ENCODE measurements around the gene IGFLR1. TPM values are rescaled to one million over a fixed set of nuclear protein-coding genes. Genes with fewer than 3 reads are reported as not detected.

Gene IGFLR1
- total and polyA plus RNA-seq, 4 donors = 7.0 to 59.7 (median 31.2) TPM

DNA sequence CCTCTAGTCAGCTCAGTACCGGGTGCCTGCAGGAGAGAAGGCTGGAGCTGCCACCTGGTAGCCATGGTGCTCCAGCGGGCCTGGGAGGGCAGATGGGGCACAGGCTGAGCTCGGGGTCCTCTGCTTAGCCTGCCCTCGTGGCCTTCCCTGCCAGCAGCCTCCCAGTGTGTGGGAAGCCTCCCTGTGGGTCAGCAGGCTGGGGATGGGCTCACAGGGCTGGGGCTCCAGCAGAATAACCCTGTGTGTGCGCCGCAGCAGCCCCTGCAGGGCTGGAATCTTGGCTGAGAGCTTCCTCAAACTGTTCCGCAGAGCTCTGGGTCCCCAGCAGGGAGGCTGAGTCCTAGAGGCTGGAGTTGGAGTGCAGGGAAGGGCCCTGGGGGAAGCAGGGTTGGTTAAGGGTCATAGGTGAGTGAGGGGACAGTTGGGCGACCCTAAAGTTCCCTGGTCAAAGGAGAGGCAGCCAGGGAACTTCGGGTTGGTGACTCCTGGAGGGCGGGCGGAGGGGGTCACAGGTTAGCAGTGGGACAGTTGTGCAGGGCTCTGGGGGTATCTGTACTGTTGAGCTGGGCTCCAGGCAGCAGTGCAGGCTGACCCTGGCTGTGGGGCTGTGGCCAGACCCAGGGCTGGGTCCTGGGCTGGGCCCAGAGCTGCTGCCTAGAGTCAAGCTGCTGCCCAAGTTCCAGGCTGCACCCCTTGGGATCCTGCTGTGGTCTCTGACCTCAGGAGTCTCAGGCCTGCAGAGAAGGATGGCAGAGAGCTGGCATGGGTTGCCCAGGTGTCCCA, 47.1 kb upstream of the IGFLR1 start:
- H3K27me3 ChIP-seq (ENCODE audit: control insufficient read depth in 4 of 4, insufficient read depth in 4 of 4, low read length in 3 of 4) = no peaks in the 10 kb centered on the region
- DNase-seq (ENCODE audit: low spot score) = no peak
- WGBS = 93% methylated on average over 11 of the region's 11 CpGs
- no peak overlapping the region for H3K9ac ChIP-seq (ENCODE audit: low read depth in 1 of 2, low read length in 2 of 2)
- H3K27ac ChIP-seq (ENCODE audit: low read depth in 1 of 2, low read length in 2 of 2) = no peak overlapping the region
- H3K36me3 ChIP-seq (ENCODE audit: control insufficient read depth in 4 of 4, insufficient read depth in 3 of 4, low read depth in 1 of 4, low read length in 3 of 4) = no peaks in the 10 kb centered on the region
- no peaks in the 10 kb centered on the region for H3K4me1 ChIP-seq (ENCODE audit: control insufficient read depth in 4 of 4, insufficient read depth in 4 of 4, low read length in 3 of 4)
- no peaks in the 10 kb centered on the region for H3K9me3 ChIP-seq (ENCODE audit: control insufficient read depth in 4 of 4, low read length in 3 of 4)
- TF ChIP-seq JUND (IDR thresholded peaks at IDR 0.05) = no peak
- TF ChIP-seq, protein P1, sequence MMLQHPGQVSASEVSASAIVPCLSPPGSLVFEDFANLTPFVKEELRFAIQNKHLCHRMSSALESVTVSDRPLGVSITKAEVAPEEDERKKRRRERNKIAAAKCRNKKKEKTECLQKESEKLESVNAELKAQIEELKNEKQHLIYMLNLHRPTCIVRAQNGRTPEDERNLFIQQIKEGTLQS (IDR thresholded peaks at IDR 0.05) = no peak
- TF ChIP-seq FOXA2 (IDR thresholded peaks at IDR 0.05) = no peak
- no peak for TF ChIP-seq RAD21 (IDR thresholded peaks at IDR 0.05)
- TF ChIP-seq YY1 (IDR thresholded peaks at IDR 0.05) = no peak
- no peak for TF ChIP-seq EGR1 (IDR thresholded peaks at IDR 0.05; ENCODE audit: low read depth in 2 of 2)
- no peak for TF ChIP-seq HNF4G (IDR thresholded peaks at IDR 0.05)
- TF ChIP-seq, protein P2, sequence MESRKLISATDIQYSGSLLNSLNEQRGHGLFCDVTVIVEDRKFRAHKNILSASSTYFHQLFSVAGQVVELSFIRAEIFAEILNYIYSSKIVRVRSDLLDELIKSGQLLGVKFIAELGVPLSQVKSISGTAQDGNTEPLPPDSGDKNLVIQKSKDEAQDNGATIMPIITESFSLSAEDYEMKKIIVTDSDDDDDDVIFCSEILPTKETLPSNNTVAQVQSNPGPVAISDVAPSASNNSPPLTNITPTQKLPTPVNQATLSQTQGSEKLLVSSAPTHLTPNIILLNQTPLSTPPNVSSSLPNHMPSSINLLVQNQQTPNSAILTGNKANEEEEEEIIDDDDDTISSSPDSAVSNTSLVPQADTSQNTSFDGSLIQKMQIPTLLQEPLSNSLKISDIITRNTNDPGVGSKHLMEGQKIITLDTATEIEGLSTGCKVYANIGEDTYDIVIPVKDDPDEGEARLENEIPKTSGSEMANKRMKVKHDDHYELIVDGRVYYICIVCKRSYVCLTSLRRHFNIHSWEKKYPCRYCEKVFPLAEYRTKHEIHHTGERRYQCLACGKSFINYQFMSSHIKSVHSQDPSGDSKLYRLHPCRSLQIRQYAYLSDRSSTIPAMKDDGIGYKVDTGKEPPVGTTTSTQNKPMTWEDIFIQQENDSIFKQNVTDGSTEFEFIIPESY (IDR thresholded peaks at IDR 0.05) = no peak
- no peak for TF ChIP-seq TAF1 (conservative IDR thresholded peaks at IDR 0.05)
- no peak for TF ChIP-seq GABPA (IDR thresholded peaks at IDR 0.05 in 1 of 2, conservative IDR thresholded peaks at IDR 0.05 in 1 of 2)
- no peak for TF ChIP-seq RXRA (IDR thresholded peaks at IDR 0.05)
- TF ChIP-seq HNF4A (conservative IDR thresholded peaks at IDR 0.05) = no peak
- TF ChIP-seq, protein P3, sequence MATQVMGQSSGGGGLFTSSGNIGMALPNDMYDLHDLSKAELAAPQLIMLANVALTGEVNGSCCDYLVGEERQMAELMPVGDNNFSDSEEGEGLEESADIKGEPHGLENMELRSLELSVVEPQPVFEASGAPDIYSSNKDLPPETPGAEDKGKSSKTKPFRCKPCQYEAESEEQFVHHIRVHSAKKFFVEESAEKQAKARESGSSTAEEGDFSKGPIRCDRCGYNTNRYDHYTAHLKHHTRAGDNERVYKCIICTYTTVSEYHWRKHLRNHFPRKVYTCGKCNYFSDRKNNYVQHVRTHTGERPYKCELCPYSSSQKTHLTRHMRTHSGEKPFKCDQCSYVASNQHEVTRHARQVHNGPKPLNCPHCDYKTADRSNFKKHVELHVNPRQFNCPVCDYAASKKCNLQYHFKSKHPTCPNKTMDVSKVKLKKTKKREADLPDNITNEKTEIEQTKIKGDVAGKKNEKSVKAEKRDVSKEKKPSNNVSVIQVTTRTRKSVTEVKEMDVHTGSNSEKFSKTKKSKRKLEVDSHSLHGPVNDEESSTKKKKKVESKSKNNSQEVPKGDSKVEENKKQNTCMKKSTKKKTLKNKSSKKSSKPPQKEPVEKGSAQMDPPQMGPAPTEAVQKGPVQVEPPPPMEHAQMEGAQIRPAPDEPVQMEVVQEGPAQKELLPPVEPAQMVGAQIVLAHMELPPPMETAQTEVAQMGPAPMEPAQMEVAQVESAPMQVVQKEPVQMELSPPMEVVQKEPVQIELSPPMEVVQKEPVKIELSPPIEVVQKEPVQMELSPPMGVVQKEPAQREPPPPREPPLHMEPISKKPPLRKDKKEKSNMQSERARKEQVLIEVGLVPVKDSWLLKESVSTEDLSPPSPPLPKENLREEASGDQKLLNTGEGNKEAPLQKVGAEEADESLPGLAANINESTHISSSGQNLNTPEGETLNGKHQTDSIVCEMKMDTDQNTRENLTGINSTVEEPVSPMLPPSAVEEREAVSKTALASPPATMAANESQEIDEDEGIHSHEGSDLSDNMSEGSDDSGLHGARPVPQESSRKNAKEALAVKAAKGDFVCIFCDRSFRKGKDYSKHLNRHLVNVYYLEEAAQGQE (IDR thresholded peaks at IDR 0.05) = no peak
- no peak for TF ChIP-seq NR2F2 (IDR thresholded peaks at IDR 0.05)
- H3K4me3 ChIP-seq (ENCODE audit: low read depth in 1 of 3, low read length in 3 of 3) = no peak overlapping the region

DNA sequence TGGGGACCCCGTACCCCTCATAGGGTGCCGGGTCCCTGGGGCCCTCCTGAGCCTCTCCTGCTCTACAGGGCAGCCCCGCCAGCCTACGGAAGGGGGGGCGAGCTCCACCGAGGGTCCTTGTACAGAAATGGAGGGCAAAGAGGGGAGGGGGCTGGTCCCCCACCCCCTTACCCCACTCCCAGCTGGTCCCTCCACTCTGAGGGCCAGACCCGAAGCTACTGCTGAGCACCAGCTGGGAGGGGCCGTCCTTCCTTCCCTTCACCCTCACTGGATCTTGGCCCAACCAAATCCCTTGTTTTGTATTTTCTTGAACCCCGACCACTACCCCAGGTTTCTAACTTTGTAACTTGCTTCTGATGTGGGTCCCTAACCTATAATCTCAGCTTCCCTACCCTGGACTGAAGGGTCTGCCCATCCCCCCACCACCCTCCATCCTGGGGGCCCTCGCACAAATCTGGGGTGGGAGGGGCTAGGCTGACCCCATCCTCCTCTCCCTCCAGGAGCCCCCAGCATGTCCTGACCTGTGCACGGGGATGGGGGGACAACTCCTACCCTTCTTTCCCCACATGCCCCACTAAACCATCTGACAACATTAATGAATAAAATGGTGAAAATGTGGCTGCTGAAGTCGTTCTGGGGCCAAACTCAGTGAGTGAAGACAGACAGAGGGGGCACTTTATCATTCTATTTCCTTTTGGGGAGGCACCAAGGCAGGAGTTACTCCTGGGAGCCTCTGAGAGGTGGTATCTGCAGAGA, 46.1 kb upstream of the IGFLR1 start:
- DNase-seq (ENCODE audit: low spot score) = no peak
- H3K27me3 ChIP-seq (ENCODE audit: control insufficient read depth in 4 of 4, insufficient read depth in 4 of 4, low read length in 3 of 4) = no peaks in the 10 kb centered on the region
- no peak overlapping the region for H3K4me3 ChIP-seq (ENCODE audit: low read depth in 1 of 3, low read length in 3 of 3)
- H3K9me3 ChIP-seq (ENCODE audit: control insufficient read depth in 4 of 4, low read length in 3 of 4) = no peaks in the 10 kb centered on the region
- no peak overlapping the region for H3K9ac ChIP-seq (ENCODE audit: low read depth in 1 of 2, low read length in 2 of 2)
- H3K36me3 ChIP-seq (ENCODE audit: control insufficient read depth in 4 of 4, insufficient read depth in 3 of 4, low read depth in 1 of 4, low read length in 3 of 4) = no peaks in the 10 kb centered on the region
- H3K27ac ChIP-seq (ENCODE audit: low read depth in 1 of 2, low read length in 2 of 2) = no peak overlapping the region
- no peaks in the 10 kb centered on the region for H3K4me1 ChIP-seq (ENCODE audit: control insufficient read depth in 4 of 4, insufficient read depth in 4 of 4, low read length in 3 of 4)
- WGBS = 91% methylated on average over 12 of the region's 12 CpGs
- TF ChIP-seq EGR1 (IDR thresholded peaks at IDR 0.05; ENCODE audit: low read depth in 2 of 2) (no peak), YY1 (IDR thresholded peaks at IDR 0.05) (no peak), RAD21 (IDR thresholded peaks at IDR 0.05) (no peak), FOXA2 (IDR thresholded peaks at IDR 0.05) (no peak), RXRA (IDR thresholded peaks at IDR 0.05) (no peak), SP1 (IDR thresholded peaks at IDR 0.05) (no peak), FOXA1 (IDR thresholded peaks at IDR 0.05) (no peak), GABPA (IDR thresholded peaks at IDR 0.05 in 1 of 2, conservative IDR thresholded peaks at IDR 0.05 in 1 of 2) (no peak), JUND (IDR thresholded peaks at IDR 0.05) (no peak), HNF4G (IDR thresholded peaks at IDR 0.05) (no peak), HNF4A (conservative IDR thresholded peaks at IDR 0.05) (no peak), NR2F2 (IDR thresholded peaks at IDR 0.05) (no peak), TAF1 (conservative IDR thresholded peaks at IDR 0.05) (no peak)
- TF ChIP-seq, protein P4, sequence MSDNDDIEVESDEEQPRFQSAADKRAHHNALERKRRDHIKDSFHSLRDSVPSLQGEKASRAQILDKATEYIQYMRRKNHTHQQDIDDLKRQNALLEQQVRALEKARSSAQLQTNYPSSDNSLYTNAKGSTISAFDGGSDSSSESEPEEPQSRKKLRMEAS (IDR thresholded peaks at IDR 0.05) = no peak
- TF ChIP-seq, protein P3 (IDR thresholded peaks at IDR 0.05) = no peak
- TF ChIP-seq, protein P2 (IDR thresholded peaks at IDR 0.05) = no peak

All from liver (tissue), 9 donors.